PC-3 (cell line): ENCODE measurements around the gene CRB2. TPM values are rescaled to one million over a fixed set of nuclear protein-coding genes. Genes with fewer than 3 reads are reported as not detected.

Source experiments
- ATAC-seq: fragments of 200-7000 bp; cut with Tn5 transposase; 2 replicates; pipeline ENCODE4 v1.9.1; 2020; ENCODE audit warnings: mild to moderate bottlenecking, moderate library complexity
- BruUV-seq: library from RNA; stranded (reverse); fragments of 400-500 nt; replicated peaks from 2 replicates; lab custom pipeline; 2021; lab: Mats Ljungman, UMichigan
- CTCF ChIA-PET: fragments of 300-600 bp; sonication (Branson Sonifier 250); formaldehyde crosslinking; loops from one replicate; lab custom pipeline; 2022; ENCODE audit warnings: antibody characterized with exemption; lab: Charles Lee
- POLR2A ChIA-PET: fragments of 300-600 bp; sonication (Branson Sonifier 250); formaldehyde crosslinking; loops from one replicate; lab custom pipeline; 2022; ENCODE audit warnings: antibody characterized with exemption; ENCODE audit not compliant: unreplicated experiment; lab: Charles Lee
- DNase-seq: peaks from one replicate; pipeline ENCODE4 v3.0.0-alpha.2; 2015
- H2AFZ ChIP-seq: fragments of 300-600 bp; sonication (generic); 2 replicates; pipeline ENCODE4 v1.6.0; 2016; ENCODE audit warnings: antibody characterized with exemption, low read length
- H3F3A ChIP-seq: fragments of 300-600 bp; sonication (generic); one replicate; pipeline ENCODE4 v1.6.0; 2017; ENCODE audit warnings: antibody characterized with exemption, low read length, control low read depth, mild to moderate bottlenecking; ENCODE audit not compliant: unreplicated experiment
- H3K27ac ChIP-seq: fragments of 300-600 bp; sonication (generic); 2 replicates; pipeline ENCODE4 v1.5.1; 2016; ENCODE audit warnings: mild to moderate bottlenecking, low read length
- H3K27me3 ChIP-seq: fragments of 300-600 bp; sonication (generic); 2 replicates; pipeline ENCODE4 v1.6.1; 2016; ENCODE audit warnings: low read length, mixed read lengths
- H3K36me3 ChIP-seq: fragments of 300-600 bp; sonication (generic); 2 replicates; pipeline ENCODE4 v1.6.1; 2016; ENCODE audit warnings: low read depth, mixed run types, low read length, mixed read lengths
- H3K4me1 ChIP-seq: fragments of 300-600 bp; sonication (generic); 2 replicates; pipeline ENCODE4 v1.5.1; 2016; ENCODE audit warnings: low read length; ENCODE audit not compliant: insufficient read depth
- H3K4me2 ChIP-seq: fragments of 300-600 bp; sonication (generic); 2 replicates; pipeline ENCODE4 v1.6.0; 2016; ENCODE audit warnings: low read length
- H3K4me3 ChIP-seq: fragments of 300-600 bp; sonication (generic); 2 replicates; pipeline ENCODE4 v1.5.1; 2016; ENCODE audit warnings: mild to moderate bottlenecking, low read length, mixed read lengths
- H3K79me2 ChIP-seq: fragments of 300-600 bp; sonication (generic); 2 replicates; pipeline ENCODE4 v1.6.1; 2017; ENCODE audit warnings: low read length, mixed read lengths
- H3K9ac ChIP-seq: fragments of 300-600 bp; sonication (generic); 2 replicates; pipeline ENCODE4 v1.6.0; 2016; ENCODE audit warnings: mild to moderate bottlenecking, low read length
- H3K9me2 ChIP-seq: fragments of 300-600 bp; sonication (generic); replicated peaks from 2 replicates; pipeline ENCODE4 v1.6.1; 2016; ENCODE audit warnings: mixed run types, low read length, mixed read lengths
- H3K9me3 ChIP-seq: fragments of 300-600 bp; sonication (generic); 2 replicates; pipeline ENCODE4 v1.6.1; 2016; ENCODE audit warnings: low read length, mixed read lengths
- H4K20me1 ChIP-seq: fragments of 300-600 bp; sonication (generic); 2 replicates; pipeline ENCODE4 v1.6.1; 2016; ENCODE audit warnings: low read length, mixed read lengths
- EZH2 ChIP-seq: fragments of 300-600 bp; sonication (generic); IDR thresholded peaks from one replicate; pipeline ENCODE4 v1.6.1; 2017; ENCODE audit warnings: antibody characterized with exemption, mild to moderate bottlenecking, low read length; ENCODE audit not compliant: unreplicated experiment
- EZH2phosphoT487 ChIP-seq: fragments of 300-600 bp; sonication (generic); IDR thresholded peaks from 2 replicates; pipeline ENCODE4 v1.6.1; 2018; ENCODE audit warnings: mild to moderate bottlenecking, antibody characterized with exemption, low read length, borderline replicate concordance
- intact Hi-C: fragments of 100-400 bp; cut with micrococcal nuclease; formaldehyde crosslinking; loops from 2 replicates; pipeline ENCODE4 v1.9.0; 2023
- total RNA-seq: library from RNA; depleted of rRNA; stranded (reverse); fragments of >200 nt; gene quantifications from 2 replicates; pipeline ENCODE4 v1.2.3, GENCODE V29; 2014
- TF ChIP-seq, protein P1 (sequence below): fragments of 300-600 bp; sonication (generic); conservative IDR thresholded peaks from 2 replicates; pipeline ENCODE4 v1.5.1; 2017; ENCODE audit warnings: antibody characterized with exemption, low read depth, mild to moderate bottlenecking, low read length

The CRB2 gene
- total RNA-seq, 1 experiment from 2014 or later, result not detected

DNA sequence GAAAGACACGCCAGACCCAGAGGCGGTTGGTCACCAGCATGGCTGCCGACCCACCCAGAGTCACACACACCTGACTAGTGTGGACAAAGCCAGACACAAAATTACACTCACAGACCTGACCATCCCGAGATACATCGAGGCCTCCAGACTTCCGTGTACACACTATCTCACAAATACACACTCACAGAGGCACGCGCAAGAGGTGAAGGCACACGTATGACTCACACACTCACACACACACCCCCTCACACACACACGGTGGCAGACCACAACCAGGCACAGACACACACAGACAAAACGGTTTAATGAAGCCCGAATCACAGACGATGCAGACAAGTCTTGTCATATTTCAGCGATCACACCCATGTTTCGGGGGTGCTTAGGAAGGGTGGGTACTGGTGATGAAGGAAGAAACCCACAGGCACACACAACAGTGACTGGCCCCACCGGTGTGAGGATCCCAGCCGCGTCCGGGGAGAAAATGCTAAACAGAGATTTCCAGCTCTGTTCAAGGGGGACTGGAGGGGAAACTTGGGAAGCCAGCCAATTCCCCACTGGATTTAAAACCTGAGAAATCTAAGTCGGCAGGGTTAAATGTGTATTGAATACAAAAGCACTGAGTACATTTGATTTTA lies 51.3 kb downstream of the CRB2 start:
- Histone ChIP-seq H3K27ac (no peak overlapping the region), H2AFZ (no peak overlapping the region), H3K79me2 (no peaks in the 10 kb centered on the region), H3K27me3 (no peaks in the 10 kb centered on the region), H3K9ac (no peak overlapping the region), H3F3A (no peaks in the 10 kb centered on the region), H3K9me3 (no peaks in the 10 kb centered on the region), H3K9me2 (no peaks in the 10 kb centered on the region), H3K36me3 (no peaks in the 10 kb centered on the region), H3K4me2 (no peak overlapping the region), H3K4me1 (no peaks in the 10 kb centered on the region), H4K20me1 (no peaks in the 10 kb centered on the region), H3K4me3 (no peak overlapping the region)
- ChIA-PET POLR2A (no interaction called here), CTCF (no interaction called here)
- ATAC-seq (no peak), DNase-seq (no peak)
- TF ChIP-seq EZH2 (no peak), EZH2phosphoT487 (no peak)
- TF ChIP-seq, protein P1, sequence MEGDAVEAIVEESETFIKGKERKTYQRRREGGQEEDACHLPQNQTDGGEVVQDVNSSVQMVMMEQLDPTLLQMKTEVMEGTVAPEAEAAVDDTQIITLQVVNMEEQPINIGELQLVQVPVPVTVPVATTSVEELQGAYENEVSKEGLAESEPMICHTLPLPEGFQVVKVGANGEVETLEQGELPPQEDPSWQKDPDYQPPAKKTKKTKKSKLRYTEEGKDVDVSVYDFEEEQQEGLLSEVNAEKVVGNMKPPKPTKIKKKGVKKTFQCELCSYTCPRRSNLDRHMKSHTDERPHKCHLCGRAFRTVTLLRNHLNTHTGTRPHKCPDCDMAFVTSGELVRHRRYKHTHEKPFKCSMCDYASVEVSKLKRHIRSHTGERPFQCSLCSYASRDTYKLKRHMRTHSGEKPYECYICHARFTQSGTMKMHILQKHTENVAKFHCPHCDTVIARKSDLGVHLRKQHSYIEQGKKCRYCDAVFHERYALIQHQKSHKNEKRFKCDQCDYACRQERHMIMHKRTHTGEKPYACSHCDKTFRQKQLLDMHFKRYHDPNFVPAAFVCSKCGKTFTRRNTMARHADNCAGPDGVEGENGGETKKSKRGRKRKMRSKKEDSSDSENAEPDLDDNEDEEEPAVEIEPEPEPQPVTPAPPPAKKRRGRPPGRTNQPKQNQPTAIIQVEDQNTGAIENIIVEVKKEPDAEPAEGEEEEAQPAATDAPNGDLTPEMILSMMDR, result no peak
- no TSS peak for BruUV-seq
- intact Hi-C loops, result no loop called here

DNA sequence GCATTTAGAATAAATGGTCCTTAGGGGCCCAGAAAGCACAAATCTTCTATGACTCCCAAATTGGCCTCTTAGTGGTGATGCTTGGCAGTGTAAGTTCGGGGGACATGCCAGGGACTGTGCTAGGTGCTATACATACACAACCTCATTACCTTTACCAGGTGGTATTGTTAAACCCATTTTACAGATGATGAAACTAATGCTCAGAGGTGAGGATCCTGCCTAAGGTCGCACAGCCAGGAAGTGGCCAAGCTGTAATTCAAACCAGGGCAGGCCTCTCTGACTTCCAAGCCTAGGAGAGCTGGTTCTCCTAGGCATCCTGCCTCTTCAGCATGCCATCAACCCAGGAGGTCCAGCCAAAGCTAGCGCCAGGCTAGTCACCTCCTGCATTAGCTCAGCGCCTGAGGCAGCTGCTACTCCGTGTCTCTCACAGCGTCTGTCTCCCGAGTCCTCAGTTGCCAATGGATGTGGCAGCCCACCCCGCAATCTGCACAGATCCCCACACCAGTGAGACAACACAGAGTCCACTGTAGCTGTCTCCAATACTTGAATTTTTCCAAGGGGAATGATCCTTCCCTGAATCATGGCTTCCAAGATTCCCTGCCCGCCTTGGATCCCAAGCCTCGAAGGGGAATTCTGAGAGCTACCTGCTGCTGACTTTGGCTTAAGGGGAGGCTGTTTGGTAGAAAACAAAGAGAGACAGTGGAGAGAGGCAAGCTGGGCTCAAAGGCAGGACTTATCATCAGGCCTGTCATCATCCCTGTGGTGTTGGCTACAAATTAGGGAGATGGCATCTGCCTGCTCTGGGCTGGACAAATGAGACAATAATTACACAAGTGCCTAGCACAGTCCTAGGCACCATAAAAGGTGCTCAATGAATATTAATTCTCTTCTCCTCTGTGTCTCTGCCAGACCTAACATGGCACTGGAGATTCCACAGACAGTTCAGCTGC lies 52.6 kb downstream of the CRB2 start:
- DNase-seq, result no peak
- H3K9ac ChIP-seq, result no peak overlapping the region
- H3K9me2 ChIP-seq, result no peaks in the 10 kb centered on the region
- no peaks in the 10 kb centered on the region for H3K36me3 ChIP-seq
- H3K9me3 ChIP-seq, result no peaks in the 10 kb centered on the region
- no peak overlapping the region for H2AFZ ChIP-seq
- no peaks in the 10 kb centered on the region for H3K4me1 ChIP-seq
- no peaks in the 10 kb centered on the region for H3K79me2 ChIP-seq
- CTCF ChIA-PET, result no interaction called here
- no peaks in the 10 kb centered on the region for H3K27me3 ChIP-seq
- intact Hi-C loops, result no loop called here
- H3F3A ChIP-seq, result no peaks in the 10 kb centered on the region
- ATAC-seq, result no peak
- TF ChIP-seq EZH2 (no peak), EZH2phosphoT487 (no peak)
- TF ChIP-seq, protein P1, result no peak
- no TSS peak for BruUV-seq
- no peak overlapping the region for H3K27ac ChIP-seq
- H3K4me2 ChIP-seq, result no peak overlapping the region
- POLR2A ChIA-PET, result no interaction called here
- no peaks in the 10 kb centered on the region for H4K20me1 ChIP-seq
- no peak overlapping the region for H3K4me3 ChIP-seq
